RKO (cell line): Measurements from ENCODE around the gene ZNF319.
A peak's percentile ranks its signal among the peaks of the same experiment; 100 is the strongest.

Source experiments
- DNase-seq: peaks from one replicate; pipeline ENCODE4 v3.0.0-alpha.2; 2016; ENCODE audit warnings: low spot score

ZNF319 gene

GRCh38 chr16:58021661-58022551, 21.4 kb upstream of the ZNF319 start:
- peak; percentile 29 for DNase-seq

GRCh38 chr16:58020628-58021521, 20.4 kb upstream of the ZNF319 start:
- DNase-seq: peak; percentile 42

GRCh38 chr16:58019866-58020538, 19.5 kb upstream of the ZNF319 start:
- DNase-seq: no peak

GRCh38 chr16:58018803-58019202, 18.3 kb upstream of the ZNF319 start:
- no peak for DNase-seq

GRCh38 chr16:58016840-58017446, 16.5 kb upstream of the ZNF319 start:
- DNase-seq: no peak

GRCh38 chr16:58013201-58013956, 12.9 kb upstream of the ZNF319 start:
- DNase-seq: no peak

GRCh38 chr16:58012481-58012880, 12.0 kb upstream of the ZNF319 start:
- DNase-seq: no peak

- DNase-seq: no peak
These were observed 11.2 kb upstream of the ZNF319 start for GRCh38 chr16:58011652-58012051.

GRCh38 chr16:58010886-58011285, 10.4 kb upstream of the ZNF319 start:
- DNase-seq: no peak

GRCh38 chr16:58009856-58010416, 9.5 kb upstream of the ZNF319 start:
- no peak for DNase-seq

- DNase-seq: peak; percentile 87
These were observed 4.3 kb upstream of the ZNF319 start for GRCh38 chr16:58004736-58005135.

- DNase-seq: no peak
These were observed 2.5 kb upstream of the ZNF319 start for GRCh38 chr16:58002936-58003335.

- no peak for DNase-seq
These were observed 1.9 kb upstream of the ZNF319 start for GRCh38 chr16:58002416-58002800.

- peak; percentile 43 for DNase-seq
These were observed 1.4 kb upstream of the ZNF319 start for GRCh38 chr16:58001781-58002415.

GRCh38 chr16:58000706-58001676, 519 bp upstream of the ZNF319 start, which contains the start of gene USB1:
TSS of gene USB1 (plus strand) at chr16:58001407. CDS start at chr16:58001484, 77 bp downstream.
- peak; percentile 92 for DNase-seq

GRCh38 chr16:57999366-57999970, 1.0 kb downstream of the ZNF319 start:
- peak; percentile 52 for DNase-seq

- no peak for DNase-seq
These were observed 1.5 kb downstream of the ZNF319 start for GRCh38 chr16:57998992-57999365.

- no peak for DNase-seq
These were observed 2.0 kb downstream of the ZNF319 start for GRCh38 chr16:57998486-57998885.
